OCI-LY3 (cell line): ENCODE measurements around the gene WDR72.

Source experiments
- EZH2phosphoT487 ChIP-seq: fragments of 200-600 bp; shearing (Covaris generic); IDR thresholded peaks from 2 replicates; pipeline ENCODE4 v1.6.1; 2018; ENCODE audit warnings: antibody characterized with exemption, mixed run types, low read depth
- TF ChIP-seq, protein P1 (sequence below): fragments of 200-600, 300-600 bp; sonication (generic); IDR thresholded peaks from 2 replicates; pipeline ENCODE4 v1.5.1; 2014; ENCODE audit warnings: antibody characterized with exemption, low read length, low read depth

DNA sequence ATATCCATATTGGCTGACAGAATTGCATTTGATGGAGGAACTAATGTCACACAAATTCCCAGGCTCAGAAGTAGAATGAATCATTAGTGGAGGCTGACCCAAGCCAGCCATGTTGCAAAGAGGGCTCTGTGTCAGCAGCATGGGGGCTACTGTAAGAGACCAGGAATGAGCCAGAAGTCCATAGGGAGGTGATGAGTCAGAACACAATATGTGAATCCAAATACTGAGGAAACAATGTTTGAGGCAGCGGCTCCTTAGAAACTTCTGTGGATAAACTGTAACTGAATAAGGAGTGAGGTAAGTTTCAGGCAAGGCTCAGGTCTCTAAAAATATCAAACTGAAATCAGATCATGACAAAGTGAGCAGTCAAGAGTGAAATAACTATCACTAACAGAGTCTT lies 170.7 kb downstream of the WDR72 start:
- TF ChIP-seq, protein P1, sequence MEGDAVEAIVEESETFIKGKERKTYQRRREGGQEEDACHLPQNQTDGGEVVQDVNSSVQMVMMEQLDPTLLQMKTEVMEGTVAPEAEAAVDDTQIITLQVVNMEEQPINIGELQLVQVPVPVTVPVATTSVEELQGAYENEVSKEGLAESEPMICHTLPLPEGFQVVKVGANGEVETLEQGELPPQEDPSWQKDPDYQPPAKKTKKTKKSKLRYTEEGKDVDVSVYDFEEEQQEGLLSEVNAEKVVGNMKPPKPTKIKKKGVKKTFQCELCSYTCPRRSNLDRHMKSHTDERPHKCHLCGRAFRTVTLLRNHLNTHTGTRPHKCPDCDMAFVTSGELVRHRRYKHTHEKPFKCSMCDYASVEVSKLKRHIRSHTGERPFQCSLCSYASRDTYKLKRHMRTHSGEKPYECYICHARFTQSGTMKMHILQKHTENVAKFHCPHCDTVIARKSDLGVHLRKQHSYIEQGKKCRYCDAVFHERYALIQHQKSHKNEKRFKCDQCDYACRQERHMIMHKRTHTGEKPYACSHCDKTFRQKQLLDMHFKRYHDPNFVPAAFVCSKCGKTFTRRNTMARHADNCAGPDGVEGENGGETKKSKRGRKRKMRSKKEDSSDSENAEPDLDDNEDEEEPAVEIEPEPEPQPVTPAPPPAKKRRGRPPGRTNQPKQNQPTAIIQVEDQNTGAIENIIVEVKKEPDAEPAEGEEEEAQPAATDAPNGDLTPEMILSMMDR = no peak
- TF ChIP-seq EZH2phosphoT487 = no peak
